NCI-H1694 (cell line): ENCODE data around the gene MATN4.
"Not testable (repeated sequence)": the region's sequence is repeated elsewhere in the genome, so short reads cannot be mapped to it uniquely, and the experiment has no call there.

Source experiments
- DNase-seq: peaks from one replicate; lab custom pipeline; 2025; lab: John Stamatoyannopoulos, UW

The MATN4 gene

GRCh38 chr20:45308117-45308778 is at the start of gene MATN4:
TSS of gene MATN4 (minus strand) at chr20:45308299. CDS start at chr20:45305582, 2,717 bp downstream.
- no peak for DNase-seq

- DNase-seq, result no peak
Measured at GRCh38 chr20:45355209-45356084, 47.3 kb upstream of the MATN4 start.

- no peak for DNase-seq
Measured at GRCh38 chr20:45354423-45355208, 46.5 kb upstream of the MATN4 start.

- DNase-seq, result no peak
Measured at GRCh38 chr20:45353746-45354145, 45.6 kb upstream of the MATN4 start.

- no peak for DNase-seq
Measured at GRCh38 chr20:45352729-45353128, 44.6 kb upstream of the MATN4 start.

- not testable (repeated sequence) for DNase-seq
Measured at GRCh38 chr20:45350795-45351194, 42.7 kb upstream of the MATN4 start.

- DNase-seq, result no peak
Measured at GRCh38 chr20:45350217-45350616, 42.1 kb upstream of the MATN4 start.

GRCh38 chr20:45347936-45348778 is 40.1 kb upstream of the MATN4 start, which contains the start of gene SDC4:
TSS of gene SDC4 (minus strand) at chr20:45348424. CDS start at chr20:45348384, 40 bp downstream.
- no peak for DNase-seq

GRCh38 chr20:45347297-45347935 is 39.3 kb upstream of the MATN4 start:
- DNase-seq, result no peak

- DNase-seq, result no peak
Measured at GRCh38 chr20:45346851-45347250, 38.8 kb upstream of the MATN4 start.

GRCh38 chr20:45346291-45346718 is 38.2 kb upstream of the MATN4 start:
- DNase-seq, result no peak

- no peak for DNase-seq
Measured at GRCh38 chr20:45345104-45345936, 37.2 kb upstream of the MATN4 start.

GRCh38 chr20:45344168-45344860 is 36.2 kb upstream of the MATN4 start:
- no peak for DNase-seq

GRCh38 chr20:45343532-45344167 is 35.6 kb upstream of the MATN4 start:
- DNase-seq, result no peak

GRCh38 chr20:45342855-45343531 is 34.9 kb upstream of the MATN4 start:
- no peak for DNase-seq

- no peak for DNase-seq
Measured at GRCh38 chr20:45341939-45342854, 34.1 kb upstream of the MATN4 start.

- DNase-seq, result no peak
Measured at GRCh38 chr20:45341579-45341938, 33.5 kb upstream of the MATN4 start.
